Osteoblast (primary cell): ENCODE measurements around the gene FCAMR. TPM values are rescaled to one million over a fixed set of nuclear protein-coding genes. Genes with fewer than 3 reads are reported as not detected.

Experiments used
- DNase-seq: peaks from one replicate; pipeline ENCODE4 v3.0.0; 2011; ENCODE audit warnings: low spot score, mixed read lengths; ENCODE audit not compliant: insufficient read length; ENCODE audit errors: missing footprints
- H2AFZ ChIP-seq: 2 replicates; pipeline ENCODE4 v1.6.0; 2011; ENCODE audit warnings: mild to moderate bottlenecking, low read length
- H3K27ac ChIP-seq: 2 replicates; pipeline ENCODE4 v1.5.1; 2011; ENCODE audit warnings: mild to moderate bottlenecking, low read depth, low read length, moderate library complexity
- H3K27me3 ChIP-seq: 2 replicates; pipeline ENCODE4 v1.6.0; 2012; ENCODE audit warnings: mild to moderate bottlenecking, control low read depth, inconsistent platforms, low read length, moderate library complexity; ENCODE audit not compliant: insufficient read depth
- H3K36me3 ChIP-seq: 2 replicates; pipeline ENCODE4 v1.5.1; 2011; ENCODE audit warnings: mild to moderate bottlenecking, low read length, control low read depth, moderate library complexity; ENCODE audit not compliant: insufficient read depth
- H3K4me1 ChIP-seq: 2 replicates; pipeline ENCODE4 v1.5.1; 2011; ENCODE audit warnings: mild to moderate bottlenecking, low read length, control low read depth, moderate library complexity; ENCODE audit not compliant: insufficient read depth
- H3K4me2 ChIP-seq: 2 replicates; pipeline ENCODE4 v1.6.0; 2011; ENCODE audit warnings: mild to moderate bottlenecking, low read length; ENCODE audit not compliant: insufficient read depth
- H3K4me3 ChIP-seq: fragments of 200-600 bp; sonication (generic); 3 replicates; pipeline ENCODE4 v1.5.1; 2012; ENCODE audit warnings: mild to moderate bottlenecking, low read length, inconsistent platforms; ENCODE audit not compliant: insufficient read depth
- H3K79me2 ChIP-seq: 2 replicates; pipeline ENCODE4 v1.6.0; 2012; ENCODE audit warnings: mild to moderate bottlenecking, low read length, control low read depth, inconsistent platforms; ENCODE audit not compliant: insufficient read depth
- H3K9me3 ChIP-seq: 2 replicates; pipeline ENCODE4 v1.5.1; 2011; ENCODE audit warnings: low read depth, low read length, control low read depth
- H4K20me1 ChIP-seq: 2 replicates; pipeline ENCODE4 v1.6.0; 2012; ENCODE audit warnings: mild to moderate bottlenecking, low read length, control low read depth; ENCODE audit not compliant: insufficient read depth
- total RNA-seq: library from RNA; depleted of rRNA; stranded (reverse); fragments of >200 nt; gene quantifications from 2 replicates; pipeline ENCODE4 v1.2.3, GENCODE V29; 2012
- TF ChIP-seq, protein P1 (sequence below): IDR thresholded peaks from 2 replicates; pipeline ENCODE4 v1.5.1; 2011; ENCODE audit warnings: mild to moderate bottlenecking, low read depth, low read length, moderate library complexity; ENCODE audit errors: extremely low read depth

FCAMR gene
- total RNA-seq, 1 donor = not detected

GRCh38 chr1:206908038-206908437 lies 62.2 kb downstream of the FCAMR start:
- Histone ChIP-seq H3K27me3 (peaks cover 23% of the 10 kb centered on the region), H3K4me3 (no peak overlapping the region), H3K4me2 (no peak overlapping the region), H3K27ac (no peak overlapping the region), H4K20me1 (no peaks in the 10 kb centered on the region), H3K9me3 (no peaks in the 10 kb centered on the region), H3K36me3 (no peaks in the 10 kb centered on the region), H3K79me2 (no peaks in the 10 kb centered on the region), H3K4me1 (peaks cover 15% of the 10 kb centered on the region), H2AFZ (no peak overlapping the region)
- TF ChIP-seq, protein P1, sequence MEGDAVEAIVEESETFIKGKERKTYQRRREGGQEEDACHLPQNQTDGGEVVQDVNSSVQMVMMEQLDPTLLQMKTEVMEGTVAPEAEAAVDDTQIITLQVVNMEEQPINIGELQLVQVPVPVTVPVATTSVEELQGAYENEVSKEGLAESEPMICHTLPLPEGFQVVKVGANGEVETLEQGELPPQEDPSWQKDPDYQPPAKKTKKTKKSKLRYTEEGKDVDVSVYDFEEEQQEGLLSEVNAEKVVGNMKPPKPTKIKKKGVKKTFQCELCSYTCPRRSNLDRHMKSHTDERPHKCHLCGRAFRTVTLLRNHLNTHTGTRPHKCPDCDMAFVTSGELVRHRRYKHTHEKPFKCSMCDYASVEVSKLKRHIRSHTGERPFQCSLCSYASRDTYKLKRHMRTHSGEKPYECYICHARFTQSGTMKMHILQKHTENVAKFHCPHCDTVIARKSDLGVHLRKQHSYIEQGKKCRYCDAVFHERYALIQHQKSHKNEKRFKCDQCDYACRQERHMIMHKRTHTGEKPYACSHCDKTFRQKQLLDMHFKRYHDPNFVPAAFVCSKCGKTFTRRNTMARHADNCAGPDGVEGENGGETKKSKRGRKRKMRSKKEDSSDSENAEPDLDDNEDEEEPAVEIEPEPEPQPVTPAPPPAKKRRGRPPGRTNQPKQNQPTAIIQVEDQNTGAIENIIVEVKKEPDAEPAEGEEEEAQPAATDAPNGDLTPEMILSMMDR = no peak
- no peak for DNase-seq

Other genes with a start within 250 kb of the FCAMR start
- not detected in 2 replicates for gene IL19, start 199.7 kb downstream of the FCAMR start, total RNA-seq
- not detected in 2 replicates for gene IL10, start 198.0 kb downstream of the FCAMR start, total RNA-seq
- not detected in 2 replicates for gene IL20, start 104.8 kb downstream of the FCAMR start, total RNA-seq
- gene IL24, start 73.0 kb downstream of the FCAMR start, total RNA-seq = not detected in 2 replicates
- 0.29 TPM in 1 of 2 replicates, not detected in the other for gene FCMR, start 48.5 kb downstream of the FCAMR start, total RNA-seq
- gene PIGR, start 24.0 kb downstream of the FCAMR start, total RNA-seq = not detected in 2 replicates
- not detected in 2 replicates for gene C1orf116, start 62.3 kb upstream of the FCAMR start, total RNA-seq
- gene YOD1, start 80.7 kb upstream of the FCAMR start, total RNA-seq = 8.0 and 8.3 TPM in 2 replicates
- gene PFKFB2, start 82.8 kb upstream of the FCAMR start, total RNA-seq = 14.5 and 17.7 TPM in 2 replicates
- not detected in 2 replicates for gene C4BPB, start 118.4 kb upstream of the FCAMR start, total RNA-seq
- gene C4BPA, start 133.8 kb upstream of the FCAMR start, total RNA-seq = not detected in 2 replicates